Measurements from ENCODE around the gene KRTAP9-3.
"Not testable (repeated sequence)": the region's sequence is repeated elsewhere in the genome, so short reads cannot be mapped to it uniquely, and the experiment has no call there.

Gene KRTAP9-3

GRCh38 chr17:41254861-41255260, 22.6 kb downstream of the KRTAP9-3 start:
- DNase-seq, result no peak

GRCh38 chr17:41255381-41256290, 23.4 kb downstream of the KRTAP9-3 start, which contains the start of gene KRTAP9-9:
KRTAP9-9 (plus strand) TSS chr17:41255384.
- not testable (repeated sequence) for DNase-seq

GRCh38 chr17:41256291-41256685, 24.0 kb downstream of the KRTAP9-3 start:
- no peak for DNase-seq

- DNase-seq, result no peak
Observed at GRCh38 chr17:41258406-41258805, 26.2 kb downstream of the KRTAP9-3 start.

GRCh38 chr17:41263212-41263611, 31.0 kb downstream of the KRTAP9-3 start:
- no peak for DNase-seq

- DNase-seq, result no peak
Observed at GRCh38 chr17:41264599-41264998, 32.4 kb downstream of the KRTAP9-3 start.

- no peak for DNase-seq
Observed at GRCh38 chr17:41265078-41265477, 32.8 kb downstream of the KRTAP9-3 start, which contains the start of gene KRTAP9-6. KRTAP9-6 (plus strand) TSS chr17:41265378; CDS start chr17:41265378, 0 bp downstream.

GRCh38 chr17:41267711-41268110, 35.5 kb downstream of the KRTAP9-3 start:
- no peak for DNase-seq

GRCh38 chr17:41271323-41271722, 39.1 kb downstream of the KRTAP9-3 start:
- not testable (repeated sequence) for DNase-seq

- DNase-seq, result no peak
Observed at GRCh38 chr17:41271858-41272257, 39.6 kb downstream of the KRTAP9-3 start.

- DNase-seq, result not testable (repeated sequence)
Observed at GRCh38 chr17:41275648-41276190, 43.5 kb downstream of the KRTAP9-3 start, which contains the start of gene KRTAP9-7. KRTAP9-7 (plus strand) TSS chr17:41275698; CDS start chr17:41275698, 0 bp downstream.

- no peak for DNase-seq
Observed at GRCh38 chr17:41278176-41278955, 46.1 kb downstream of the KRTAP9-3 start.

All from CD4-positive, alpha-beta T cell treated with Interferon gamma for 1 hour (primary cell).